ENCODE results near the gene ZNF564.
"Not testable (repeated sequence)": the region's sequence is repeated elsewhere in the genome, so short reads cannot be mapped to it uniquely, and the experiment has no call there.

The ZNF564 gene

GRCh38 chr19:12551060-12551832, at the start of gene ZNF564:
ZNF564 (minus strand) TSS chr19:12551482; CDS start chr19:12551332, 150 bp downstream.
- DNase-seq (ENCODE audit: low spot score), result peak; percentile 96

- no peak for DNase-seq (ENCODE audit: low spot score)
Observed at GRCh38 chr19:12597594-12597993, 46.3 kb upstream of the ZNF564 start.

DNA sequence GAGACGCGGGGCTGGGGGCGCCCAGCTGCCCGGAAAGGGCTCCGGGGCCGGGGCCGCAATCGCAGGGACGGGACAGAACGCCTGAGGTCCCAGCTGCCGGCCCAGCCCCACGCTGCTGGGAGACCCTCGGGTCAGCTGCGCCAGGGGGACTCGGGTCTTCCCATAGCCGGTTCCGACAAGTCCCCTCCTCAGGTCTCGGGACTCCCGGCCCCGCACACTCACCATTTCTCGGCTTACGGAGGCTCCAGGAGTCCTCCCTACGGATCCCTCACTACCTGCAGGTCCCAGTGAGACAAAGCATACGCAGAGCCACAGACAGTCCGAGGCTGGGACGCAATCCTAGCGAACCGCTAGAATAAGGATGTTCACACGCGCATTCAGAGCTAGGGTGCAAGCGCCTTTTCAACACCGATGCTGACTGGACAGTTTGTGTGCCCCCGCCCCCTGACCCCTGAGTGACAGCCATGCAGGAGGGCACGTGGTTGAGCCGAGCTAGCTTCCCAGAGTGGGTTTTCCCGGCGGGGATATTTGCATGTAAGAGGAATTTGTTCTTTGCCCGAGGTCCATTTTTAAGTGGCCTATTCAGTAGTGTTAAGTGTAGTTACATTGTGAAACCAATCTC, 45.8 kb upstream of the ZNF564 start:
- no peak for DNase-seq (ENCODE audit: low spot score)

- DNase-seq (ENCODE audit: low spot score), result no peak
Observed at GRCh38 chr19:12596485-12596884, 45.2 kb upstream of the ZNF564 start.

- DNase-seq (ENCODE audit: low spot score), result no peak
Observed at GRCh38 chr19:12581100-12581499, 29.8 kb upstream of the ZNF564 start.

DNA sequence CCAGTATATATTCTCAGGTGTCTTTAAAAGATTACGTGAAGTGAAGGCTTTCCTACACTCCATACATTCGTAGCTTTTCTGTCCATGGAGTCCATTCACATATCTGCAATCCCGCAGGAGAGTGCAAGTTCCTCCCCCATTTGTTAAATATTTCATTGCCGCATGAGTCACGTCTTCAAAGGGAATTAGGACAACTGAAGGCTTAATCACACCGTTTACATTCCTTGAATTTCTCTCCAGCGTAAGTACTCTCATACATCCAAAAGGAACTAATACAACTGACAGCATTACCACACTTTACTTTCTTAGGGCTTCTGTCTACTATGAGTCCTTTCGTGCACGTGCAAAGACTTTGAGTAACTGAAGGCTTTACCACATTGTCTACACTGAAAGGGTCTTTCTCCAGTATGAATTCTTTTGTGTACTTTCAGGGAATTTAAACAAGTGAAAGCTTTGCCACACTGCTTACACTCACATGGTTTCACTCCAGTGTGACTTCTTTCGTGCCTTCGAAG, 29.0 kb upstream of the ZNF564 start:
- no peak for DNase-seq (ENCODE audit: low spot score)

GRCh38 chr19:12578641-12579040, 27.4 kb upstream of the ZNF564 start:
- no peak for DNase-seq (ENCODE audit: low spot score)

DNA sequence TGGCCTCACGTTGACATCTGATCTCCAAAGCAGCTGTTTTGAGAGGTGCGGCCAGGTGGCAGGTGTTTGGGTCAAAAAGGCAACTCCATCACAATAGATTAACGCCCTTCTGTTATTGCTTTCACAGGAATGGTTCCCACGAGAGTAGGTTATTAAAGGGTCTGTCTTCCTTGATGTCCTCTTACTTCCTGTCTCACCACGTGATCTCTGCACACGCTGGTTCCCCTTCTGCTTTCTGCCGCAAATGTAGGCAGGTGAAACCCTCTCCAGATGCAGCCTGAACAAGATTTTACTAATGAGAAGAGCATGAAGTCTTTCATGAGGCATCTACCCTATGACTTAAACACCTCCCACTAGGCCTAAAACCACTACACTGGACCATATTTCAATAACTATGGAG, 22.8 kb upstream of the ZNF564 start:
- no peak for DNase-seq (ENCODE audit: low spot score)

DNA sequence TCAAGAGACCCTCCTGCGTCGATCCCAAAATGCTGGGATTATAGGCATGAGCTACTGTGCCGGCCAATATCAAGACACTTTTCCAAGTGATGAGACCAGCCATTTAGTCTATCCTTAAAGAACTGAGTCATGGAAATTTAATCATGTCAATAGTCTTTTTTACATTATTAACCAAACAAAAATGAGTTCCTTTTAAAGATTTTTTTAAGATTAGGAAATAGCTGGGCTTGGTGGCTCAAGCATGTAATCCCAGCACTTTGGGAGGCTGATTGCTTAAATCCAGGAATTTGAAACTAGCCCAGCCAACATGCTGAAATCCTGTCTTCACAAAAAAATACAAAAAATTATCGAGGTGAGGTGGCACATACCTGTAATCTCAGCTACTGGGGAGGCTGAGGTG, 16.7 kb upstream of the ZNF564 start:
- no peak for DNase-seq (ENCODE audit: low spot score)

DNA sequence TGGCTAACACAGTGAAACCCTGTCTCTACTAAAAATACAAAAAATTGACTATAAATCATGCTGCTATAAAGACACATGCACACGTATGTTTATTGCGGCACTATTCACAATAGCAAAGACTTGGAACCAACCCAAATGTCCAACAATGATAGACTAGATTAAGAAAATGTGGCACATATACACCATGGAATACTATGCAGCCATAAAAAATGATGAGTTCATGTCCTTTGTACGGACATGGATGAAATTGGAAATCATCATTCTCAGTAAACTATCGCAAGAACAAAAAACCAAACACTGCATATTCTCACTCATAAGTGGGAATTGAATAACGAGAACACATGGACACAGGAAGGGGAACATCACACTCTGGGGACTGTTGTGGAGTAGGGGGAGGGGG, 15.1 kb upstream of the ZNF564 start:
- DNase-seq (ENCODE audit: low spot score), result not testable (repeated sequence)

DNA sequence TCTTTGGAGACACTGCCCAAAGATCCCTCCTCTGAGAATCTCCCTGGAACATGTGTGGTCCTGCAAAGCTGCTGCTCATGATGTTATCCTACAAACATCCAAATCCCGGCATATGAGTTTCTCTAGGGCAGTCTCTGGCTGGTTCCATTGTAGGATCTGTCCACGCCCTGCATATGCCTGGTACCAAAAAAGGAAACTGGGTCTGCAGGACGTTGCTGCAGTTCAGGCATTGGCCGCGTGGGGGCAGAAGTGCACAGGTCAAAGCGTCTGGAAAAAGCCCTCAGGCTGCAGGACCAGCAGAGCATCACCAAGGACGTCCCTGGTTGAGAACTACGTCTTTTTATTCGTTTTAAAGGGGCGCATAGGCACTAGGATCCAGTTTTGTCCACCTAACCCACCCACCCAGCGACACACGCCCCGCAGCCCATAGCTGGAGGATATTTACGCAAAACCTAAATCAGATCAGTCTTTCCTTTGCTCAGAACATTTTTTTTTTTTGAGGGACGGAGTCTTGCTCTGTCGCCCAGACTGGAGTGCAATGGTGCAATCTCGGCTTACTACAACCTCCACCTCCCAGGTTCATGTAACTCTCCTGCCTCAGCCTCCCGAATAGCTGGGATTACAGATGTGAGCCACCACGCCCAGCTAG, 12.9 kb upstream of the ZNF564 start:
- DNase-seq (ENCODE audit: low spot score), result peak; percentile 92

GRCh38 chr19:12555456-12555930, 4.2 kb upstream of the ZNF564 start:
- no peak for DNase-seq (ENCODE audit: low spot score)

GRCh38 chr19:12546903-12547302, 4.4 kb downstream of the ZNF564 start:
- no peak for DNase-seq (ENCODE audit: low spot score)

GRCh38 chr19:12546068-12546467, 5.2 kb downstream of the ZNF564 start:
- DNase-seq (ENCODE audit: low spot score), result no peak

DNA sequence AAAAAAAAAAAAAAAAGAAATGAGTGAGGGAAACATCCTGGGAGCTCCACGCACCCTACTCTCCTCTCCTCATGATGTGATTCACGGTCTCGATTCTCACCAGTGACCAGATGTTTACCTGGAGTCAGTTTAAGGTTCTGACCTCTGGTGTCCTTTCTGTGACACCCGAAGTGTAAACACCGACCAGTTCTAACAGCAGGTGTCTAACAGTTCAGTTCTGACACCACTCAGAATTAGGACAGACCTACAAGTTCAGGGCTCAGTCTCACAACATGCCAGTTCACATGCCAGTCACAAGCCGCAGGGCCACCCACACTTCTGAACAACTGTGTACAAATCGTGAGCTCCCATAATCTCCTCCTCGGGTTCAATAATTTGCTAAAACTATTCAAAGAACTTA, 6.0 kb downstream of the ZNF564 start:
- no peak for DNase-seq (ENCODE audit: low spot score)

DNA sequence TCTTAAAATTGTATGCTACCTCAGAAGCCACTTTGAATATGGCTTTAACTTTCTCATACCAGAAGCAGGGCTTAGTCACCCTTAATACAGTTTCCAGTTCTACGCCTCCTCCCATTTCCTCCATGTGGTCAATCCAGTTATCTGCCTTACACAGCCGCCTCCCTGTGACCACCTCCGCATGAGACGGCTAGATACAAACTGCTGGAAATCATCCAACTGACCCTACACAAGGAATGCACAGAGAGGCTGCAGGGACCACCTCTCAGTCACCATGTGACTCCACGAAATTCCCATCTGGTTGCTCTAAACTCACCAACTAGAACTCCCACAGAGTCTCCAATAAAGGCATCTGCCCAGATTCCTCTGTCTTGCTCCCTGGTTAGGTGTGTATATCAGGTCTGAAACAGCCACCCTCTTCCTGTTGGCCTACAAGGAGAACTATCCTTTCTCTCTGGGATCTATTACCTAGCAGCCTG, 6.8 kb downstream of the ZNF564 start:
- DNase-seq (ENCODE audit: low spot score), result no peak

- DNase-seq (ENCODE audit: low spot score), result no peak
Observed at GRCh38 chr19:12543855-12544254, 7.4 kb downstream of the ZNF564 start.

DNA sequence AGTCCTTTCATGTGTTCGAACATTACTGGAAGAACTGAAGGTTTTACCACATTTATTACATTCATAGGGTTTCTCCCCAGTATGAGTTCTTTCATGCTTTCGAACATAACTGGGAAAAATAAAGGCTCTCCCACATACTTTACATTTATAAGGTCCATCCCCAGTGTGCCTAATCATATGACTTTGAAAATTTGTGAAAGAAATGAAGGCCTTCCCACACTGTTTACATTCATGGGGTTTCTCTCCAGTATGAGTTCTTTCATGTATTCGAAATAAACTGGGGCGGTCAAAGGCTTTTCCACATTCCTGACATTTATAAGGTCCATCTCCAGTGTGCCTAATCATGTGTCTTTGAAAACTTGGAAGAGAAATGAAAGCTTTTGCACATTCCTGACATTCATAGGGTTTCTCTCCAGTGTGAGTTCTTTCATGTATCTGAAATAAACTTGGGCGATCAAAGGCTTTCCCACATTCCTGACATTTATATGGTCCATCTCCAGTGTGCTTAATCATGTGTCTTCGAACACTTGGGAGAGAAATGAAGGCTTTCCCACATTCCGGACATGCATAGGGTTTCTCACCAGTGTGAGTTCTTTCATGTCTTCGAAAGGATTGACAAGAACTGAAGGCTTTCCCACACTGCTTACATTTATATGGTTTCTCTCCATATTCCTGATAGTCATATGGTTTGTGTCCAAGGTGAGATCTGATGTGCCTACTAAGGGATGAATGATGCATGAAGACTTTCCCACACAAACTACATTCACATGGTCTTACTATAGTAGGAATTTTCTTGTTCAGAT, 24.0 kb downstream of the ZNF564 start:
- no peak for DNase-seq (ENCODE audit: low spot score)

DNA sequence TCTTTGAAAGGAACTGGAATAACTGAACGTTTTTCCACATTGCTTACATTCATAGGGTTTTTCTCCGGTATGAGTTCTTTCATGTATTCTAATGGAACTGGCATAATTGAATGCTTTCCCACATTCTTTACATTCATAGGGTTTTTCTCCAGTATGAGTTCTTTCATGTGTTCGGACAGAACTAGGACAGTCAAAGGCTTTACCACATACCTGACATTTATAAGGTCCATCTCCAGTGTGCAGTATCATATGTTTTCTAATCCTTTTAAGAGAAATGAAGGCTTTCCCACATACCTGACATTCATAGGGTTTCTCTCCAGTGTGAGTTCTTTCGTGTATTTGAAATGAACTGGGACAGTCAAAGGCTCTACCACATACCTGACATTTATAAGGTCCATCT, 24.7 kb downstream of the ZNF564 start:
- DNase-seq (ENCODE audit: low spot score), result no peak

- DNase-seq (ENCODE audit: low spot score), result no peak
Observed at GRCh38 chr19:12521996-12522395, 29.3 kb downstream of the ZNF564 start.

DNA sequence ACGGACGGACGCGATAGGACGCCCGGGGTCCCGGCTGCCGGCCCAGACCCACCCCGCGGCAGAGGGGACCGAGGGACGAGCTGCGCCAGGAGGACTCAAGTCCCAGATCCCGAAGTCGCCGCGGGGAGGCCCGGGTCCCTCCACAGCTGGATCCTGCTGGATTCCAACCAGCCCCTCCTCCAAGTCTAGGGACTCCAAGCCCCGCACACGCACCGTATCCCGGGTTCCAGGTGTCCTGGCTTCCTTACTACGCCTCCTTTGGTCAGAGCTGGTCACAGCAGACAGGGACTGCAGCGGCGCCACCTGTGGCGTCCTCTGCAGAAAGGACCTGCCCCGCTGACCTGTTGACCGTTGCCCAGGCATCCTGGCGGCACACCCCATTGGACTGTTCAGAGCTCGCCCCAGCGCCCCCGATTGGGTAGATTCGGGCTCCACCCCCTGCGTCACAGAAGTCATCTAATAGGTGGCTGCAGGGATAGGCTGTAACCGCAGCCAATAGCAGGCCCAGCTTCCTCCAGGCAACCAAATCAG, 37.7 kb downstream of the ZNF564 start:
- no peak for DNase-seq (ENCODE audit: low spot score)

GRCh38 chr19:12497032-12497431, 54.2 kb downstream of the ZNF564 start:
- no peak for DNase-seq (ENCODE audit: low spot score)

Data from CD4-positive, alpha-beta T cell treated with Interleukin-2 at 100 ng/mL for 4 hours (primary cell).